GM19372 (cell line): ENCODE results near the gene CASKIN1.

Experiments
- ATAC-seq: cut with Tn5 transposase; IDR thresholded peaks from one replicate; pipeline ENCODE4 v1.9.1; 2021; ENCODE audit warnings: mild to moderate bottlenecking, low read depth, moderate library complexity; ENCODE audit not compliant: unreplicated experiment

Gene CASKIN1

DNA sequence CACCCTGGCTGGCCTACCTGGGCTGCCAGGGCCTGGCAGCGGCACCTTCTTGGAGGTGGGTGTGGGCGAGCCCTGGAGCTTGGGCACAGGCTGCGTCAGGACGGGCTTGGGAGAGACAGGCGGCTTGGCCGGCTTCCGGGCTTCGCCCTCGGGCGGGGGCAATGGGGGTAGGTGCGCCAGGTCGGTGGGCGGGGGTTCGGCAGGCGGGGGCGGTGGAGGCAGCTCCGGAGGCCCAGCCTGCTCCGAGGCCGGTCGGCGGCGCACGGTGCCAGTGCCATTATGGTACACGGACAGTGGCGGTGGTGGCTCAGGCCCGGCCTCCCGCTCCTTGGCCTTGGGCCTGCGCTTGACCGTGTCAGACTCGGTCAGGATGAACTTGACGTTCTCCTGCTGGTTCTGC lies 16.8 kb downstream of the CASKIN1 start:
- ATAC-seq = no peak

DNA sequence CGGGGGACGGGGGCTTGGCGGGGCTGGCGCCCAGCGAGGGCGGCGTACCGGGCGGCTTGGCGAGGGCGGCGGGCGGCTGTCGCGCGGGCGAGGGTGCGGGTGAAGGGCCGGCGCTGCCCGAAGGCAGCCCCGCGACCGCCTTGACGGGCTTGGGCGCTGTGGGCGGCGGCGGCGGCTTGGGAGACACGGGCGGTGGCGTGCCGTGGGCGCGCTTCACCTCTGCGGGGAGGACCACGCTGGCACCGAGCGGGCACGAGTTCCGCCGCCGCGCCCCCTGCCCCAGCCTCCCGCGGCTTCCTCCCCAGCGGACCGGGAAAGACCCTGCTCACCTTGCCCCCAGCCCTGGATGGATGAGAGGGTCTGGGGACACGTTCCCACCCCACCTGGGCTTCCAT lies 17.3 kb downstream of the CASKIN1 start:
- ATAC-seq = no peak

DNA sequence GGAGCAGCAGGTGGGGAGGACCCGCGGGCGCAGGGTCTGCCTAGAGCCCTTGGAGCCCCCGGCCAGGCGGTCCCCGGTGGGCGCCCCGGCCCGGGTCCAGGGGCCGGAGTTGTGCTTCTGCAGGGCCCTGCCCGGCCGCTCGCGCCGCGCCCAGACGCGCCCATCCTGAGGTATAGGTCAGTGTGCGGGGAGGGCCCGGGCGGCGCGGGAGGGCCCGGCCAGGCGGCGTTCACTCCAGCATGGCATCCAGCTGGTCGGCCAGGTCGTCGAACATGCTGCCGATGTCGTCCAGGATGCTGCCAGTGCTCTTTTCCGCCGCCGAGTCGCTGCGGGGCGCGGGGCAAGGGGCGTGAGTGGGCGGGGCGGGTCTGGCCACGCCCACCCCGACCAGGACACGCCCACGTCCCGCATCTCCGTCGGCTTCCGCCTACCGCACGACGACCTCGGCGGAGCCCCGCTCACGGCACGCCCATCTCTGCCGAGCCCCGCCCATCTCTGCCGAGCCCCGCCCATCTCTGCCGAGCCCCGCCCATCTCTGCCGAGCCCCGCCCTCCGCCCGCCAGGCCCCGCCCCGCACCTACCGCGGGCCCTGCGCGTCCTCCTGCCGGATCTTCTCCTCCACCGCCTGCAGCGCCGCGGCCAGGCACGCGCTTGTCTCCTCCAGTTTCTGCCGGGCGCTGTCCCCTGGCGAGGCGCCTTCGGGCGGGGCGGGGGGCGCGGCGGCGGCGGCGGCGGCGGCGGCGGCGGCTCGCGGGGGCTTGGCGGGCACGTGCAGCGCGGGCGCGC lies 17.9 kb downstream of the CASKIN1 start:
- ATAC-seq = no peak

DNA sequence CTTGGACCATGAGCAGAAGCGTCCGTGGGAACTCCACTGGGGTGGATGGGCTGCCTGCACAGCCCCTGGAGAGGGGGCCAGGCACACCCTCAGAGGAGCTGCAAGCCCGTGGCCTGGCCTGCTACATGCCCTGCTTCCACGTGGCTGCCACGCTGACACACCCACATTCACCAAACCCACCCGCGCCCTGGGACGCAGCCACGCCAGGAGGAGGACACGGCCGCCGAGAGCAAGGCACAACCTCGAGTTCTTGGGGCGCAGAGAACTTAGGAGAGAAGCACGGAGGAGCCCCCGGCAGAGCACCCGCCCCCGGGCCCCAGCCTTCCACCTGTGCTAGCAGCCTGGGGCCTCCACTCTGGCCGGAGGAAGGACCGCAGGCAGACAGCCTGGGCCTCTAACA lies 18.8 kb downstream of the CASKIN1 start:
- no peak for ATAC-seq

DNA sequence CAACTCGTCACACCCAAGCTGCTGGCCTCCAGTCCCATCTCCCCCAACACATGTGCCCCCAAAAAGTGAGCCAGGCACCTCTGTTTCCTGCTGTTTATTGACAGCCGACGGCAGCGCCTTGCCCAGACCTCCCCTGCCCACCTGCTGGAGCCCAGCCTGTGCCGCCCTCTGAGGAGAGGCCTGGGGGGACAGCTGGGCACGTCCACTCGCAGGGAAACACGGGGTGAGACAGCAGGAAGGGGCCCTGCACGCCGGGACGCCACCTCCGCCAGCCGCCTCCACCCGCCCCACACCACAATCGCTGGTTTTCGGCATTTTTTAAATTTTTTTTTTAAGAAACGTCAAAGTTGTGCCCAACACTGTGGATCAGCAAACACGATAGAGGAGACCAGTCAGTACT lies 19.3 kb downstream of the CASKIN1 start:
- no peak for ATAC-seq

GRCh38 chr16:2176047-2176446 lies 20.4 kb downstream of the CASKIN1 start:
- ATAC-seq = no peak

DNA sequence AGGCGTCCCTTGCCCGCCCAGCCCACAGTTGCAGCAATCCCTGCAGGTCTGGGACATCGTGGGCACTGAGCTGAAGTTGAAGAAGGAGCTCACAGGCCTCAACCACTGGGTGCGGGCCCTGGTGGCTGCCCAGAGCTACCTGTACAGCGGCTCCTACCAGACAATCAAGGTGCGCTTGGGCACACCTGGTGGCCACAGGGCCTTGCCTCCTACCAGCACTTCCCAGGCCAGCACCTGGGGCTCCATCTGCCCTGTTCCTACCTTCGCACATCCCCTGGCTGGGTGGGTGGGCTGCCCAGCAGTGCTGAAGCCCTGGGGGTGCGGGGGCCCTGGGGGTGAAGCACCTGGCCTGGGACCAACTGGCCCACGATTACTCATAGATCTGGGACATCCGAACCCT lies 21.0 kb downstream of the CASKIN1 start:
- no peak for ATAC-seq

DNA sequence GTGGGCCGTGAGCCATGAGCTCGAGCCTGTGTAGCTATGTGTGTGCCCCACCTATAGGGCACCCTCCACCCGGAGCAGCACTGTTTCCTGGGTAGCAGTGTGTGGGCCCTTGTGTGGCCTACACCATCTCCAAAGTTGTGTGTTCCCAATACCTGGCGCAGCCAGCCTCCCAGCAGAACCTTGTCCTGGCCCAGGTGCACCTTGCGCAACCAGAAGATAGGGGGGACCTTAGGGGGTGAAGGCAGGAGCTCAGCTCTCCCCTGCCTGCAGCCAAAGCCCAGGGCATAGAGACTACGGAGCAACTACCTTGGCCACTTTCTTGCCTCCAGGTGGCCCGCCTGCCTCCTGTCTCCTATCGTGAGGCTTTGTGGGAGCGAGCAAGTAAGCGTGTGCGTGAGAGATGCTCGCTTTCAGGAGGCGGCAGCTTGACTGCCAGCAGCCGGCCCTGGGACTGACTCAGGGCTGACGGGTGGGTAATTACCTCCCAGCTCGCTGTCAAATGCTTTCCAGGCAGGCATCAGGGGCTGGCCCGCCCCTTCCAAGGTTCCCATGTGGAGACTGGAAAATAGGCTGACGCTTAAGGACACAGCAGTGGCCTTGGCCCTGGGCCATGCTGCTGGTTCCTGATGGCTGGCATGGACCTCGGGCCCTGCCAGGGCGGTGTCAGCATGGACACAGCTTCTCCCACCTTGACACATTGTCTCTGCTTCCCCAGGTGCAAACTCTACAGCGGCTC lies 21.8 kb downstream of the CASKIN1 start:
- no peak for ATAC-seq

DNA sequence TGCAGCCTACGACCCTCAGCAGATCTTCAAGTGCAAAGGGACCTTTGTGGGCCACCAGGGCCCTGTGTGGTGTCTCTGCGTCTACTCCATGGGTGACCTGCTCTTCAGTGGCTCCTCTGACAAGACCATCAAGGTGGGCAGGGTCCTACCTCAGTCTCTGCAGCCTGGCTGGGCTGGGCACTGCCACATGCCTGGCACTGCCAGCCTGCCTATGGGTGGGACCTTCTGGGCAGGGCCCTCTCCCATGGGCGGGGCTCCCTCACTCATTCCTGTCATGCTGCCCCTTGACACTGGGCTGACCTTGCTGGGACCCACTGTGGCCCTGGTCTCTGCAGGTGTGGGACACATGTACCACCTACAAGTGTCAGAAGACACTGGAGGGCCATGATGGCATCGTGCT lies 22.5 kb downstream of the CASKIN1 start:
- ATAC-seq = no peak

DNA sequence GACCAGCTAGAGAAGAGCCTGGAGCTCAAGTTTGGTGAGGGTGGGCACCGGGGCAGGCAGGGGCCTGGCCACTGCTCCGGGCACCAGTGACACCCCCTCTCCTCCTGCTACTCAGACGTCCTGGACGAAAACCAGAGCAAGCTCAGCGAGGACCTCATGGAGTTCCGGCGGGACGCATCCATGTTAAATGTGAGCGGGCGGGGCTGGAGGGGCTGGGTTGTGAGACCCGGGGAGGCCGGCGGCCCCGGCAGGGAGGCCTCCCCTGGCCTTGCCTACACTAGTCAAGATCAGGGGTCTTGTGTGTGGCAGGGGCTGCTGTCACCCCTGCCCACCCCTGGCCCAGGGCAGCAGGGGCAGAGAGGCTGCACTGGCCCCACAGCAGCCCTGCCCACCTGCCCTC lies 23.0 kb downstream of the CASKIN1 start:
- ATAC-seq = no peak

DNA sequence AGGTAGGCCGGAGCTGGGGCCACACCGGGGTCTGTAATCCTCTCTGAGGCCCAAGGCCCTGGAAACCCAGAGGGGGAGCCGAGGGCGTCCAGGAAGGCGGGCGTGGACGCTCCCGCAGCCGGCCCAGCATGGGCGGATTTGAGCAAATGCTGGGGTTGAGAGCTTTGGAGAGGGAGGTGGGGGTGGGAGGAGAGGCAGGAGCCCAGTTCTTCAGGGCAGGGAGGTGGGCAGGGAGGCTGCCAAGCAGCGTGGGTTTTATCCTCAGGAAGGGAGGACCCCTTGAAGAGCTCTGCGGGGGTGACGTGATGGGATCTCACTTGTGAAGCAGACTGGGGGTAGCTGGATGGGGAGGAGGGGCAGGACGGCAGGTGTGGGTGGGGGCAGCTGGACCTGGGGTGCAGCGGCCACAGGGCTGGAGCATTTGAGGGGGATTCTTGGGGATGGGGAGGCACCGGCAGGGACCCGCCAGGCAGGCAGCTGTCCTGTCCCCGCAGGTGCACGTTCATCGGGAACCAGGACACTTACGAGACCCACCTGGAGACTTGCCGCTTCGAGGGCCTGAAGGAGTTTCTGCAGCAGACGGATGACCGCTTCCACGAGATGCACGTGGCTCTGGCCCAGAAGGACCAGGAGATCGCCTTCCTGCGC lies 23.6 kb downstream of the CASKIN1 start:
- ATAC-seq = no peak

GRCh38 chr16:2171601-2172178 lies 24.7 kb downstream of the CASKIN1 start:
- ATAC-seq = no peak

GRCh38 chr16:2170587-2171435 lies 25.6 kb downstream of the CASKIN1 start:
- no peak for ATAC-seq

DNA sequence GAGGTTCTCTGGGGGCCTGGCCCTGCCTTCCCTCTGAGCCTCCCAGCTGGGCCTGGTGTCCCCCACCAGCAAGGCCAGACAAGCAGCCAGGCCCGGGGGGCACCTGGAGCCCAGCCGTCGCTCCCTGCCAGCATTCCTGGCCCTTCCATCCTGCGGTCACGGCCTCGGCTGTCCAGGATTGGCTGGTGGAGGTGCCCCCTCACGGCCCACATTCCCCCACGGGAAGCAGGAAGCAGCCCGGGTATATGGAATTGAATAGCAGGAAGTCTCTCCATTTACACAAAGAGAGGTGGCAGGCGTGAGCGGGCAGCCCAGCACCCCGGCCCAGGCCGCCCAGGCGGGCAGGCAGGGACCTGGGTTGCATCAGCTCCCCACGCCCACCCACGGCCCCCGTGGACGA lies 26.3 kb downstream of the CASKIN1 start:
- ATAC-seq = no peak

GRCh38 chr16:2167068-2167638 lies 29.3 kb downstream of the CASKIN1 start:
- no peak for ATAC-seq

DNA sequence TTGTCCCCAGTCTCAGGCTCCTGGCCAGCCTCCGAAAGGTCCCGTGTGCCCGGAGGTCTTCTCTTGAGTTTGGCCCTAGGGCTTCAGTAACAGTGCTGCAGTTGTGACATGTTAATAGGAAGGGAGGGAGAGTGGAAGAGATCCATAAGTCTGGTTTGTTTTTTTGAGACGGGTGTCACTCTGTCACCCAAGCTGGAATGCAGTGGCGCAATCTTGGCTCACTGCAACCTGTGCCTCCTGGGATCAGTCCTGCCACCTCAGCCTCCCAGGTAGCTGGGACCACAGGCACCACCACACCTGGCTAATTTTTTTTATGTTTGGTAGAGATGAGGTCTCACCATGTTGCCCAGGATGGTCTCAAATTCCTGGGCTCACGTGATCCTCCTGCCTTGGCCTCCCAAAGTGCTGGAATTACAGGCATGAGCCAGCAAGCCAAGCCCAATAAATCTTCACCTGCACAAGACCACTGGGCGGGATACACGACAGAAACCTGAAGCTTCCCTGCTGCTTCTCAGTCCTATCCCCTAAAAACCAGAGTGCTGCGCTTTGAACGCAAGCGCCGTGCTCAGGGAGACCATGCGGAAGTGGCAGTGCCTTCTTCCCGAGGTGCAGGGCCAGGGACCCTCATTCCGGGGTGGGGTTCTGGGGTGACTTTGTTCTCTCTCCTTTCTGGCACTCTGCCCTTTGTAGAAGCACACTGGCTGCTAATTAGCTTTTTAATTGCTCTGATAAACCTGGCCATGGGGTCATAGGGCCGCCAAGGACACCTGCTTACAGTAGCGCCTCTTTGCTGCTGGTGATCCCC lies 29.9 kb downstream of the CASKIN1 start:
- no peak for ATAC-seq

DNA sequence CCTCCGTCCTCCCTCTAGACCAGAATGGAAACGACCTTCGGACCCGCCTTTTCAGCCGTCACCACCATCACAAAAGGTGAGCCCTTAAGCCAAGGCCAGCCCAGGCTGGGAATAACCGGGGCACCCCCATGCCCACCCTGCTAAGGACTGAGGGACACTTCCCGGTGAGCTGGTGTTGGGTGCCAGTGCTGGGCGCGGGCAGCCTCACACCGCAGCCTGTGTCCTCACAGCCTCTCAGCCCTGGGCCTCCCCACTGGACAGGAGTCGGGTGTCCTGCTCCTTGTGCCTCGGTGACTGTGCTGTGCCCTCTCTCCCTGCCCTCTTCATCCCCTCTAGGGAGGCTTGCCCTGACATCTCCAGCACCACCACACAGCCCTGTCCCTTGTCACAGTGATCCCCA lies 30.5 kb downstream of the CASKIN1 start:
- no peak for ATAC-seq

DNA sequence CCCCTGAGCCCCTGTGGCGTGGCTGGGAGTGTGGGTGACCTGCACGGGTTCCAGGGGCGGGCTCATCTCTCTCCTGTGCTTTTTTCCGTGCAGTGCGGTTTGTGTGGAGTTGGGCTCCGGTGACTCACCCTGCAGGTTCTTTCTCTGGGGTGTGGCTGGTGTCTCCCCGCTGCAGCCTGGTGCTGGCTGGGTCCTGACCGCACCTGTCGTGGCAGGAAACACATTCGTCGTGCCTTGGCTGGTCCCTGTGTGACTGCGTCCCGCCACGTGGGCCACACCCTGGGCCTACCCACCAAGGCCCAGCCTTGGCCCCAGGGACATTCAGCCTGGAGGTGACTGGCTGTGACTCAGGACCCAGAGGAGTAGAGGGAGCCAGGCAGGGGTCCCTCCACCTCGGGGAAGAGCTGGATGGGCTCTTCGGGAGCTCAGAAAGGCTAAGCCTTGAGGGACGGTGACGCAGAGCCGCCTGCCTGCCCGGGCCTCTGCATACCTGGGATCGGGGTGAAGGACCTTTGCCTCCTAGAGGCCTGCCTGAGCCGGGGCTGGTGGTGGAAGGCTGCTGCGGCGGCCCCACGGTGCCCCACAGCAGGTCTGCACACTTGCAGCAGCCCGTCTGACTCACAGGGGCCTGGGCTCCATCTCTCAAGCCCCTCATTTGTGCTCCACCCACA lies 33.1 kb downstream of the CASKIN1 start:
- no peak for ATAC-seq

DNA sequence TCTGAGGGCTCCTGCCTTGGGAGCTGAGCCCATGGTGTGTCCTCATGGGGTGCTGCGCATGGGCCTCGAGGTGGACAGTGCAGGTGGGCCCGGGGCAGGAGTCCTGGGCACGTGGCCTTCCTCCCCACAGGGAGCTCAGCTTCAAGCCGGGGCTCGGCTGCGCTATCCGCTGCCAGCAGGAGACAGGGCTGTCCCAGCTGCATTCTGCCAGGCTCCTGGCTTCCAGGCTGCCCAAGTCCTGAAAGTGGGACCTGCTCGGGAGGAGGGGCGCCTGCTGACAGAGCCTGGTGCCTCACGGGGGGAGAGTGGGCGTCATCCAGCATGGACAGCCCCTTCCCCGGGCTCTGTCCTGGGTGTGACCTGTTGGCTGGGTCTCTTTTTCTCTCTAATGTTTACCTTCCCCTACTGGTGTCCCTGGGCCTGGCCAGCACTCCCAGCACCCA lies 33.7 kb downstream of the CASKIN1 start:
- no peak for ATAC-seq
